Peyer's patch (tissue), 4 donors: ENCODE results near the gene GALNT6. TPM values are rescaled to one million over a fixed set of nuclear protein-coding genes. Genes with fewer than 3 reads are reported as not detected.
"Not testable (repeated sequence)": the region's sequence is repeated elsewhere in the genome, so short reads cannot be mapped to it uniquely, and the experiment has no call there.

ENCODE experiments used
- DNase-seq, 3 donors: peaks; one replicate each; pipeline ENCODE4 v3.0.0-alpha.2; 2017 to 2019
- H3K27ac ChIP-seq, 4 donors: fragments of 200-600 bp; sonication (generic); one replicate each; pipeline ENCODE4 v1.5.1; 2016 to 2019
- H3K27me3 ChIP-seq, 2 donors: fragments of 200-600 bp; sonication (generic); one replicate each; pipeline ENCODE4 v1.5.1; 2019
- H3K36me3 ChIP-seq, 3 donors: fragments of 200-600 bp; sonication (generic); one replicate each; pipeline ENCODE4 v1.5.1; 2016 to 2019
- H3K4me1 ChIP-seq, 4 donors: fragments of 200-600 bp; sonication (generic); one replicate each; pipeline ENCODE4 v1.5.1; 2016 to 2019
- H3K4me3 ChIP-seq, 4 donors: fragments of 200-600 bp; sonication (generic); 1 replicate in 3 of 4; 2 replicates in 1 of 4; pipeline ENCODE4 v1.5.1; 2016 to 2019; ENCODE audit warnings: mild to moderate bottlenecking in 1 of 4
- H3K9me3 ChIP-seq, 4 donors: fragments of 200-600 bp; sonication (generic); one replicate each; pipeline ENCODE4 v1.5.1; 2016 to 2019; ENCODE audit warnings: mild to moderate bottlenecking in 1 of 4
- POLR2A ChIP-seq, 2 donors: fragments of 450-650 bp; IDR thresholded peaks; one replicate each; pipeline ENCODE4 v1.5.1; 2017; ENCODE audit warnings: antibody characterized with exemption in 2 of 2, mild to moderate bottlenecking in 2 of 2, moderate library complexity in 2 of 2
- total RNA-seq, 4 donors: library from RNA; depleted of rRNA; stranded (reverse); fragments of >200 nt; gene quantifications; one replicate each; pipeline ENCODE4 v1.1.0, GENCODE V29; 2016
- TF ChIP-seq, protein P1 (sequence below), 6 experiments: fragments of 450-650 bp in 4 of 6; fragments of 200-600 bp in 2 of 6; sonication (generic) in 1 of 6; IDR thresholded peaks; one replicate each; pipeline ENCODE4 v1.5.1; 2017 to 2019; ENCODE audit warnings: antibody characterized with exemption in 6 of 6, mild to moderate bottlenecking in 3 of 6, moderate library complexity in 1 of 6

GALNT6 gene
- total RNA-seq, 4 donors from 2014 or later = 31.4 to 82.0 (median 54.9) TPM

DNA sequence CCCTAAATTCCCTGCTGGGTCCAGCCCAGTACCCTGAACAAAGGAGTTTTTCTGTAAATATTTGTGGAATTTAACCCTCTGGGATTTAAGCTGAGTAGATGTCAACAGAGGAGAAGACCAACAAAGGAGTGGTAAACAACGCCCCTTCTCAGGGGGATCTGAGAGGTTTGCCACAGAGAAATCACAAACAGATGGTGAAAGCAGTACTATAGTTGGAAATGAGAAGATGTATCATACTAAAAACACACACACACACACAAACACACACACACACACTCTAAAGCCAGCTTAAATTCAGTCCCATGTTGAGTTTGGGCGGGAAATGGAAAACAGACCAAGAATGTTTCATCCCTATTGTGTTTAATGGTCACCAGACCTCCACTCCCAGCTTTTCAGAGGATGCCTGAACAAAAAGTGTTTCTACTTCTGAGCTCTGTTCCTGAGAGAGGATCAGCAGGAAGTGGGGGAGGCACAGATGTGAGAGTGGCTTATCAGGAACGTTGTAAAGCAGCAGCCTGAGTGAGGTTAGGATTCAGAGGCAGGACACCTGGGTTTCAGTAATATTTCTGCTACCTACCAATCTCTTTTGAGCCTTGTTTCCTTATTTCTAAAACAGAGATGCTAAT, 70.4 kb downstream of the GALNT6 start:
- Histone ChIP-seq H3K4me1 (peaks cover 0 to 12% (median 0%) of the 10 kb centered on the region in 4 donors), H3K27ac (peak overlapping the region in 2 of 4 donors; percentile 51 to 72), H3K4me3 (no peak overlapping the region), H3K27me3 (no peaks in the 10 kb centered on the region), H3K9me3 (no peaks in the 10 kb centered on the region), H3K36me3 (no peaks in the 10 kb centered on the region)
- peak in 2 of 3 donors; percentile 55 to 57 for DNase-seq
- TF ChIP-seq, protein P1, sequence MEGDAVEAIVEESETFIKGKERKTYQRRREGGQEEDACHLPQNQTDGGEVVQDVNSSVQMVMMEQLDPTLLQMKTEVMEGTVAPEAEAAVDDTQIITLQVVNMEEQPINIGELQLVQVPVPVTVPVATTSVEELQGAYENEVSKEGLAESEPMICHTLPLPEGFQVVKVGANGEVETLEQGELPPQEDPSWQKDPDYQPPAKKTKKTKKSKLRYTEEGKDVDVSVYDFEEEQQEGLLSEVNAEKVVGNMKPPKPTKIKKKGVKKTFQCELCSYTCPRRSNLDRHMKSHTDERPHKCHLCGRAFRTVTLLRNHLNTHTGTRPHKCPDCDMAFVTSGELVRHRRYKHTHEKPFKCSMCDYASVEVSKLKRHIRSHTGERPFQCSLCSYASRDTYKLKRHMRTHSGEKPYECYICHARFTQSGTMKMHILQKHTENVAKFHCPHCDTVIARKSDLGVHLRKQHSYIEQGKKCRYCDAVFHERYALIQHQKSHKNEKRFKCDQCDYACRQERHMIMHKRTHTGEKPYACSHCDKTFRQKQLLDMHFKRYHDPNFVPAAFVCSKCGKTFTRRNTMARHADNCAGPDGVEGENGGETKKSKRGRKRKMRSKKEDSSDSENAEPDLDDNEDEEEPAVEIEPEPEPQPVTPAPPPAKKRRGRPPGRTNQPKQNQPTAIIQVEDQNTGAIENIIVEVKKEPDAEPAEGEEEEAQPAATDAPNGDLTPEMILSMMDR (IDR thresholded peaks at IDR 0.05) = no peak
- TF ChIP-seq POLR2A (IDR thresholded peaks at IDR 0.05) = no peak

- TF ChIP-seq, protein P1 (IDR thresholded peaks at IDR 0.05) = no peak
- no peak for TF ChIP-seq POLR2A (IDR thresholded peaks at IDR 0.05)
- Histone ChIP-seq H3K4me3 (no peak overlapping the region), H3K9me3 (no peaks in the 10 kb centered on the region), H3K36me3 (no peaks in the 10 kb centered on the region), H3K4me1 (peaks cover 0 to 12% (median 0%) of the 10 kb centered on the region in 4 donors), H3K27ac (peak overlapping the region in 1 of 4 donors; percentile 72), H3K27me3 (no peaks in the 10 kb centered on the region)
- DNase-seq = no peak
These were observed 70.9 kb downstream of the GALNT6 start for GRCh38 chr12:51320311-51320694.

DNA sequence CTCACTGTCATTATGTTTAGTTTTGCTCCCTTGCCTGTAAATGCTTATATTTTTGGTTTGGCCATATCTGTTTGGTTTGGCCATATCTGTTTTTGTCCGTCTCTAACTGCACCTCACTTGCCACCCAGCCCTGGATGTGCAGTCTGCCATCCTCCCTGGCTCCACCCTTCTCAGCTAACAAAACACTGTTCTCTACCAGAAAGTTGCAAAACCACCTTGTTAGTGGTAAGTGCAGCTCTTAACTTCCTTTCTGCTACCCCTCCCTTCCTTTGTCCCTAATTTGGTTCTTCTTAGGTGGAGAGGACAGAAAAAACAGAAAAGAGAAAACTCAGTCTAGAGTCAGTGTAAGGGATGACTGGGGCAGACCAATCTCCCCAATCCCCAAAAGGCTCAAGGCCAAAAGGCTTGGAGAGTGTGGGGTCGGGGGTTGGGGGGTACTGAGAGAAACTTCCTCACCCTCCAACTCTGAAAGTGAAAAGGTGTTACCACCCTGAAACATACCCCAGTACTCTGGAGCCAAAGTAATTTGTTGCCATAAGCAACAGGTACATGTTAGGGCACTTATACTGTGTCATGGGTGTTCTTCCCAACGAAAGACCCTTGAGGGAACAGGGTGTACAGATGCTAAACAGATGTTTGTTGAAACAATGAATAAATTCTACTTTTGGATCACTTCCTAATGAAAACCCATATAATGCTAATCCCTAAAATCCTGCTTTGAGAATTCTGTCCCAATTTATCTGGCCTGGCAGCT, 72.2 kb downstream of the GALNT6 start:
- peak overlapping the region in 3 of 4 donors; percentile 46 to 72 (median 52) for H3K27ac ChIP-seq
- H3K4me3 ChIP-seq = no peak overlapping the region
- H3K36me3 ChIP-seq = no peaks in the 10 kb centered on the region
- H3K27me3 ChIP-seq = no peaks in the 10 kb centered on the region
- H3K4me1 ChIP-seq = peaks cover 0 to 6% (median 0%) of the 10 kb centered on the region in 4 donors
- TF ChIP-seq, protein P1 (IDR thresholded peaks at IDR 0.05) = no peak
- no peak for TF ChIP-seq POLR2A (IDR thresholded peaks at IDR 0.05)
- peak in 2 of 3 donors; percentile 63 to 69 for DNase-seq
- H3K9me3 ChIP-seq = no peaks in the 10 kb centered on the region

GRCh38 chr12:51318057-51318806, 73.0 kb downstream of the GALNT6 start:
- H3K9me3 ChIP-seq, H3K4me1 ChIP-seq, H3K4me3 ChIP-seq, H3K27me3 ChIP-seq, H3K36me3 ChIP-seq, DNase-seq: not testable (repeated sequence)
- H3K27ac ChIP-seq = peak overlapping the region in 3 of 4 donors; percentile 46 to 72 (median 52)

DNA sequence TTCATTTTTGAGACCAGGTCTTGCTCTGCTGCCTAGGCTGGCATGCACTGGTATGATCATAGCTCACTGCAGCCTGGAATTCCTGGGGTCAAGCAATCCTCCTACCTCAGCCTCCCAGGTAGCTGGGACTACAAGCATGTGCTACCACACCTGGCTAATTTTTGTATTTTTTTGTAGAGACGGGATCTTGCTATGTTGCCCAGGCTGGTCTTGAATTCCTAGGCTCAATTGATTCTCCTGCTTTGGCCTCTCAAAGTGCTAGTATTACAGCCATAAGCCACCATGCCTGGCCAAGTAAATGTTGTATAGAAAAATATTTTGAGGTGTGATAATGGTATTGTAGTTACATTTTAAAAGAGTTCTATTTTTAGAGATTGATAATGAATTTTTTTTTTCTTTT, 79.8 kb downstream of the GALNT6 start:
- H3K9me3 ChIP-seq = no peaks in the 10 kb centered on the region
- H3K4me3 ChIP-seq = no peak overlapping the region
- H3K27me3 ChIP-seq = no peaks in the 10 kb centered on the region
- no peak overlapping the region for H3K27ac ChIP-seq
- H3K4me1 ChIP-seq = peaks cover 0 to 9% (median 1%) of the 10 kb centered on the region in 4 donors
- no peaks in the 10 kb centered on the region for H3K36me3 ChIP-seq
- TF ChIP-seq, protein P1 (IDR thresholded peaks at IDR 0.05) = no peak
- DNase-seq = no peak
